ENCODE data around the gene STAC.

STAC gene

DNA sequence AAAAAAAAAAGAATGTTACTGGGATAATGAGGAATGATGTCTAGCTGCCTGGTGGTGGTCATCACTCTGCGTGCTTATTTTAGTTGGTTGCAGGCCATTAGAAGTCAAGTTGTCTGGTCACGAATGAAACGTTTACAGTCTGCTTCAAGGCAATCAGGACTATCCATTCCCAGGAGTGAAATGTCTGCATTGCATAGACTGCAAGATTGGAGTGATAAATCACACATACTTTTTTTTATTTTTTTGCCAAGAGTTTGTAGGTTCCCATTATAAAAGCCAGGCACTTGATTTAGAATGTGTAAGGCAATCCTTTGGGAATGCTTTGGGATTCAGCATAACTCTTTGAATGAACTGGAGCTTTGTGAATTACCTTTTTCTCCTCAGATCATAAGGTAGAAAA is 132.3 kb downstream of the STAC start:
- H3K27ac ChIP-seq (ENCODE audit: low read length), result no peak overlapping the region
- H3K4me1 ChIP-seq (ENCODE audit: low read length), result no peaks in the 10 kb centered on the region
- no peaks in the 10 kb centered on the region for H3K9me2 ChIP-seq (replicated peaks; ENCODE audit: insufficient read depth, low read length)
- no peaks in the 10 kb centered on the region for H3K9me3 ChIP-seq (replicated peaks; ENCODE audit: insufficient read depth, low read length)
- H3K36me3 ChIP-seq (replicated peaks; ENCODE audit: insufficient read depth, low read length), result no peaks in the 10 kb centered on the region
- no peak overlapping the region for H3K4me2 ChIP-seq (ENCODE audit: low read depth, low read length)
- no peaks in the 10 kb centered on the region for H3F3A ChIP-seq (ENCODE audit: insufficient read depth, low read length)
- H3K27me3 ChIP-seq (replicated peaks; ENCODE audit: insufficient read depth, low read length), result no peaks in the 10 kb centered on the region
- no peak for TF ChIP-seq EZH2phosphoT487 (IDR thresholded peaks at IDR 0.05; ENCODE audit: low read length)
- no peak for TF ChIP-seq EZH2 (optimal IDR thresholded peaks at IDR 0.05; ENCODE audit: low read depth, low read length)
- TF ChIP-seq, protein P1, sequence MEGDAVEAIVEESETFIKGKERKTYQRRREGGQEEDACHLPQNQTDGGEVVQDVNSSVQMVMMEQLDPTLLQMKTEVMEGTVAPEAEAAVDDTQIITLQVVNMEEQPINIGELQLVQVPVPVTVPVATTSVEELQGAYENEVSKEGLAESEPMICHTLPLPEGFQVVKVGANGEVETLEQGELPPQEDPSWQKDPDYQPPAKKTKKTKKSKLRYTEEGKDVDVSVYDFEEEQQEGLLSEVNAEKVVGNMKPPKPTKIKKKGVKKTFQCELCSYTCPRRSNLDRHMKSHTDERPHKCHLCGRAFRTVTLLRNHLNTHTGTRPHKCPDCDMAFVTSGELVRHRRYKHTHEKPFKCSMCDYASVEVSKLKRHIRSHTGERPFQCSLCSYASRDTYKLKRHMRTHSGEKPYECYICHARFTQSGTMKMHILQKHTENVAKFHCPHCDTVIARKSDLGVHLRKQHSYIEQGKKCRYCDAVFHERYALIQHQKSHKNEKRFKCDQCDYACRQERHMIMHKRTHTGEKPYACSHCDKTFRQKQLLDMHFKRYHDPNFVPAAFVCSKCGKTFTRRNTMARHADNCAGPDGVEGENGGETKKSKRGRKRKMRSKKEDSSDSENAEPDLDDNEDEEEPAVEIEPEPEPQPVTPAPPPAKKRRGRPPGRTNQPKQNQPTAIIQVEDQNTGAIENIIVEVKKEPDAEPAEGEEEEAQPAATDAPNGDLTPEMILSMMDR (IDR thresholded peaks at IDR 0.05; ENCODE audit: low read length), result no peak
- H3K9ac ChIP-seq (ENCODE audit: low read length), result no peak overlapping the region
- no peak overlapping the region for H3K4me3 ChIP-seq (ENCODE audit: low read length)
- no peaks in the 10 kb centered on the region for H4K20me1 ChIP-seq (ENCODE audit: insufficient read depth, low read length)
- DNase-seq, result no peak
- H3K79me2 ChIP-seq (ENCODE audit: low read length), result no peaks in the 10 kb centered on the region
- no peak overlapping the region for H2AFZ ChIP-seq (ENCODE audit: low read length)

DNA sequence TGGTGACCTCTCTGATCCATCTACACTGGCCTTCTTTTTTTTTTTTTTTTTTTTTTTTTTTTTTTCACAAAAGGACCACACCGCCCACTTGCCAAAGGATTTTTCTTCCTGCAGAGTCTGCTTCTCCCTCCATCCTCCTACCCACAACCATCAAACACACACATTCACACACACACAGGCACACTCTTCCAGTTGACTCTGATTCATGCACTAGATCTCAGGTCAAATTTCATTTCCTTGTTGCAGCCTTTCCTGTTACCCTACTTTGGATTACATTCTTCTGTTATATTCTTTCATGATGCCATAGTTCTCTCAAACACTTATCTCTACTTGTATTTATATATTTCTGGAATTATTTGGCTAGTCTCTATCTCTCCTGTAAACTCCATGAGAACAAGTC is 133.9 kb downstream of the STAC start:
- no peak overlapping the region for H3K9ac ChIP-seq (ENCODE audit: low read length)

DNA sequence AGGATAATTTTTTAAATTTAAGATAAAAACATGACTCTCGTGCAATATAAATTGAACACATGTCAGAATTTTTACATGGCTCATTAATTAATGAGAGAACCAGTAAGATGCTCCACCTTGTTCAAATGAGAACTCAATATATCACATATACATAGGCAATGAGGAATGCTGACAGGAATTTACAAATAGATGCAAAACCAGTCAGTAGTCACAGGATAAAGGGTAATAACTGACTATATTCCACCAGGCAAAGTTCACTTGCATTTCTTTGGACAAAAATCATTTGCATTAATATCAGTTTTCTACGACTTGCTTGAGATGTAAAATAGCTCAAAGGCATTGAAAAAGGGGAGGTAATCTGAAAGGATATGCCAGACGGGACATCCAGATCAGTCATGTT is 139.4 kb downstream of the STAC start:
- Histone ChIP-seq H3K27me3 (replicated peaks; ENCODE audit: insufficient read depth, low read length) (no peaks in the 10 kb centered on the region), H3K4me2 (ENCODE audit: low read depth, low read length) (no peak overlapping the region), H3K27ac (ENCODE audit: low read length) (no peak overlapping the region), H3K4me3 (ENCODE audit: low read length) (no peak overlapping the region), H3F3A (ENCODE audit: insufficient read depth, low read length) (no peaks in the 10 kb centered on the region), H3K9ac (ENCODE audit: low read length) (no peak overlapping the region), H3K9me2 (replicated peaks; ENCODE audit: insufficient read depth, low read length) (no peaks in the 10 kb centered on the region), H4K20me1 (ENCODE audit: insufficient read depth, low read length) (no peaks in the 10 kb centered on the region), H3K36me3 (replicated peaks; ENCODE audit: insufficient read depth, low read length) (no peaks in the 10 kb centered on the region), H3K9me3 (replicated peaks; ENCODE audit: insufficient read depth, low read length) (no peaks in the 10 kb centered on the region), H2AFZ (ENCODE audit: low read length) (no peak overlapping the region), H3K79me2 (ENCODE audit: low read length) (no peaks in the 10 kb centered on the region), H3K4me1 (ENCODE audit: low read length) (no peaks in the 10 kb centered on the region)
- DNase-seq, result no peak
- TF ChIP-seq, protein P1 (IDR thresholded peaks at IDR 0.05; ENCODE audit: low read length), result no peak
- TF ChIP-seq EZH2 (optimal IDR thresholded peaks at IDR 0.05; ENCODE audit: low read depth, low read length), result no peak
- TF ChIP-seq EZH2phosphoT487 (IDR thresholded peaks at IDR 0.05; ENCODE audit: low read length), result no peak

More for the DNA sequence above, 133.9 kb downstream of the STAC start:
- Histone ChIP-seq H3K9me2 (replicated peaks; ENCODE audit: insufficient read depth, low read length) (no peaks in the 10 kb centered on the region), H2AFZ (ENCODE audit: low read length) (no peak overlapping the region), H4K20me1 (ENCODE audit: insufficient read depth, low read length) (no peaks in the 10 kb centered on the region), H3K27me3 (replicated peaks; ENCODE audit: insufficient read depth, low read length) (no peaks in the 10 kb centered on the region), H3K9me3 (replicated peaks; ENCODE audit: insufficient read depth, low read length) (no peaks in the 10 kb centered on the region), H3K27ac (ENCODE audit: low read length) (no peak overlapping the region), H3F3A (ENCODE audit: insufficient read depth, low read length) (no peaks in the 10 kb centered on the region), H3K4me2 (ENCODE audit: low read depth, low read length) (no peak overlapping the region), H3K79me2 (ENCODE audit: low read length) (no peaks in the 10 kb centered on the region), H3K4me1 (ENCODE audit: low read length) (no peaks in the 10 kb centered on the region), H3K4me3 (ENCODE audit: low read length) (no peak overlapping the region), H3K36me3 (replicated peaks; ENCODE audit: insufficient read depth, low read length) (no peaks in the 10 kb centered on the region)
- DNase-seq, result no peak
- TF ChIP-seq, protein P1 (IDR thresholded peaks at IDR 0.05; ENCODE audit: low read length), result no peak
- TF ChIP-seq EZH2 (optimal IDR thresholded peaks at IDR 0.05; ENCODE audit: low read depth, low read length) (no peak), EZH2phosphoT487 (IDR thresholded peaks at IDR 0.05; ENCODE audit: low read length) (no peak)
